Left lung (tissue), 10 donors: ENCODE data around the gene GARRE1. TPM values are rescaled to one million over a fixed set of nuclear protein-coding genes. Genes with fewer than 3 reads are reported as not detected.
"Not testable (repeated sequence)": the region's sequence is repeated elsewhere in the genome, so short reads cannot be mapped to it uniquely, and the experiment has no call there.

ENCODE experiments used
- ATAC-seq: fragments of 200-7000 bp; cut with Tn5 transposase; one replicate; pipeline ENCODE4 v1.9.1; 2020; ENCODE audit warnings: moderate library complexity
- DNase-seq, 4 donors: peaks; one replicate each; pipeline ENCODE4 v3.0.0-alpha.2; 2013 to 2020
- H3K27ac ChIP-seq, 2 donors: fragments of 200-600 bp; sonication (generic) in 1 of 2; one replicate each; pipeline versions ENCODE4 v1.5.0 to v1.8.0; 2020 to 2021
- H3K27me3 ChIP-seq, 2 donors: fragments of 200-600 bp; sonication (generic) in 1 of 2; one replicate each; pipeline versions ENCODE4 v1.5.0 to v1.8.0; 2020 to 2021
- H3K36me3 ChIP-seq, 2 donors: fragments of 200-600 bp; sonication (generic) in 1 of 2; one replicate each; pipeline versions ENCODE4 v1.5.0 to v1.8.0; 2020 to 2021
- H3K4me1 ChIP-seq, 2 donors: fragments of 200-600 bp; one replicate each; pipeline ENCODE4 v1.8.0; 2021
- H3K4me3 ChIP-seq, 2 donors: fragments of 200-600 bp; sonication (generic) in 1 of 2; one replicate each; pipeline versions ENCODE4 v1.5.0 to v1.8.0; 2020 to 2021; ENCODE audit warnings: mild to moderate bottlenecking in 1 of 2
- H3K9me3 ChIP-seq, 2 donors: fragments of 200-600 bp; sonication (generic) in 1 of 2; one replicate each; pipeline versions ENCODE4 v1.5.0 to v1.8.0; 2020 to 2021
- intact Hi-C, 2 donors: fragments of 100-400 bp; cut with DNase I; formaldehyde crosslinking; loops; one replicate each; pipeline versions ENCODE4 v1.11.2 to v1.14.2; 2022
- polyA plus RNA-seq, 6 donors: library from polyadenylated mRNA; unstranded; fragments of 120-200 nt; gene quantifications; one replicate each; pipeline ENCODE4 v1.2.1, GENCODE V29; 2013; ENCODE audit not compliant: insufficient read length in 6 of 6
- total RNA-seq, 2 donors: library from RNA; stranded (reverse); fragmentation: NEBNext Ultra II Directional; extraction: Animal tissue kit (Norgen Biotek cat#: 25700); gene quantifications; one replicate each; pipeline ENCODE4 v1.2.1, GENCODE V29; 2021
- TF ChIP-seq, protein P1 (sequence below), 2 donors: fragments of 200-600 bp; sonication (generic) in 1 of 2; IDR thresholded peaks; one replicate each; pipeline versions ENCODE4 v1.5.0 to v1.8.0; 2021; ENCODE audit warnings: antibody characterized with exemption in 2 of 2
- donor health status: DM: no; HTN: yes; CAD: no.
- donor health status: DM: no; HTN: no; CAD: no.

The GARRE1 gene
- total and polyA plus RNA-seq, 8 donors = 26.2 to 45.2 (median 36.4) TPM

GRCh38 chr19:34244611-34245299, 9.6 kb upstream of the GARRE1 start:
- Histone ChIP-seq H3K27ac (no peak overlapping the region), H3K9me3 (no peaks in the 10 kb centered on the region), H3K36me3 (no peaks in the 10 kb centered on the region), H3K4me3 (no peak overlapping the region), H3K27me3 (no peaks in the 10 kb centered on the region), H3K4me1 (no peaks in the 10 kb centered on the region)
- intact Hi-C loops = no loop called here
- DNase-seq (no peak), ATAC-seq (no peak)
- TF ChIP-seq, protein P1, sequence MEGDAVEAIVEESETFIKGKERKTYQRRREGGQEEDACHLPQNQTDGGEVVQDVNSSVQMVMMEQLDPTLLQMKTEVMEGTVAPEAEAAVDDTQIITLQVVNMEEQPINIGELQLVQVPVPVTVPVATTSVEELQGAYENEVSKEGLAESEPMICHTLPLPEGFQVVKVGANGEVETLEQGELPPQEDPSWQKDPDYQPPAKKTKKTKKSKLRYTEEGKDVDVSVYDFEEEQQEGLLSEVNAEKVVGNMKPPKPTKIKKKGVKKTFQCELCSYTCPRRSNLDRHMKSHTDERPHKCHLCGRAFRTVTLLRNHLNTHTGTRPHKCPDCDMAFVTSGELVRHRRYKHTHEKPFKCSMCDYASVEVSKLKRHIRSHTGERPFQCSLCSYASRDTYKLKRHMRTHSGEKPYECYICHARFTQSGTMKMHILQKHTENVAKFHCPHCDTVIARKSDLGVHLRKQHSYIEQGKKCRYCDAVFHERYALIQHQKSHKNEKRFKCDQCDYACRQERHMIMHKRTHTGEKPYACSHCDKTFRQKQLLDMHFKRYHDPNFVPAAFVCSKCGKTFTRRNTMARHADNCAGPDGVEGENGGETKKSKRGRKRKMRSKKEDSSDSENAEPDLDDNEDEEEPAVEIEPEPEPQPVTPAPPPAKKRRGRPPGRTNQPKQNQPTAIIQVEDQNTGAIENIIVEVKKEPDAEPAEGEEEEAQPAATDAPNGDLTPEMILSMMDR (IDR thresholded peaks at IDR 0.05) = no peak

- no peaks in the 10 kb centered on the region for H3K27me3 ChIP-seq
- intact Hi-C loops = no loop called here
Measured at GRCh38 chr19:34246340-34246739, 8.0 kb upstream of the GARRE1 start.

DNA sequence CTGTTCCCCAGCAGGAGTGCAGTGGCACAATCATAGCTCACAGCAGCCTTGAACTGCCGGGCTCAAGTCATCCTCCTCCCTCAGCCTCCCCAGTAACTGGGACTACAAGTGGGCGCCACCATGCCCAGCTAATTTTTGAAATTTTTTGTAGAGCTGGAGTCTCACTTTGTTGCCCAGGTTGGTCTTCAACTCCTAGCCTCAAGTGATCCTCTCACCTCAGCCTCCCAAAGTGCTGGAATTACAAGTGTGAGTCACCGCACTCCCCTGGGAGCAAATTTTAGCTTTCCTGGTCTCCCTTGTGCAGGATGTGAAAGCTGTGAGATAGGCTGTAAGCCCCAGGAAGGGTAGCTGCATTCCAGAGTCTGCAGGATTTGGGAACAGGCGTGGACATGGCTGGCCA, 5.4 kb upstream of the GARRE1 start:
- intact Hi-C loops = no loop called here
- Histone ChIP-seq H3K27ac (no peak overlapping the region), H3K36me3 (no peaks in the 10 kb centered on the region), H3K9me3 (no peaks in the 10 kb centered on the region), H3K4me1 (peaks cover 0 to 6% of the 10 kb centered on the region in 2 donors), H3K4me3 (no peak overlapping the region), H3K27me3 (peaks cover 0 to 5% of the 10 kb centered on the region in 2 donors)
- DNase-seq = no peak
- TF ChIP-seq, protein P1 (IDR thresholded peaks at IDR 0.05) = no peak
- no peak for ATAC-seq

More at GRCh38 chr19:34246340-34246739, 8.0 kb upstream of the GARRE1 start:
- Histone ChIP-seq H3K27ac (no peak overlapping the region), H3K9me3 (no peaks in the 10 kb centered on the region), H3K4me1 (no peaks in the 10 kb centered on the region), H3K4me3 (no peak overlapping the region), H3K36me3 (no peaks in the 10 kb centered on the region)
- TF ChIP-seq, protein P1 (IDR thresholded peaks at IDR 0.05) = no peak
- ATAC-seq = no peak
- no peak for DNase-seq

GRCh38 chr19:34253167-34253566, 1.2 kb upstream of the GARRE1 start:
- Histone ChIP-seq H3K4me1 (peaks cover 6 to 16% of the 10 kb centered on the region in 2 donors), H3K27me3 (peaks cover 0 to 37% of the 10 kb centered on the region in 2 donors)
- H3K4me3 ChIP-seq, DNase-seq, H3K9me3 ChIP-seq, ATAC-seq, intact Hi-C loops, H3K36me3 ChIP-seq, H3K27ac ChIP-seq: not testable (repeated sequence)

- ATAC-seq, H3K9me3 ChIP-seq, intact Hi-C loops, H3K36me3 ChIP-seq, DNase-seq: not testable (repeated sequence)
- peak overlapping the region; percentile 65 to 76 for H3K4me3 ChIP-seq
- H3K27me3 ChIP-seq = peaks cover 0 to 37% of the 10 kb centered on the region in 2 donors
- peak overlapping the region; percentile 84 to 91 for H3K27ac ChIP-seq
- peaks cover 6 to 16% of the 10 kb centered on the region in 2 donors for H3K4me1 ChIP-seq
Measured at GRCh38 chr19:34253681-34254045, 691 bp upstream of the GARRE1 start.

GRCh38 chr19:34254698-34255432, 511 bp downstream of the GARRE1 start:
- ATAC-seq (peak; percentile 56), DNase-seq (peak in 3 of 4 donors; percentile 51 to 84 (median 54))
- intact Hi-C loops = no loop called here
- H3K27ac ChIP-seq = peak overlapping the region; percentile 76 to 78
- H3K36me3 ChIP-seq = no peaks in the 10 kb centered on the region
- H3K4me3 ChIP-seq = peak overlapping the region; percentile 63 to 76
- TF ChIP-seq, protein P1 (IDR thresholded peaks at IDR 0.05) = no peak
- no peaks in the 10 kb centered on the region for H3K9me3 ChIP-seq
- H3K4me1 ChIP-seq = peaks cover 6 to 25% of the 10 kb centered on the region in 2 donors
- H3K27me3 ChIP-seq = peaks cover 0 to 37% of the 10 kb centered on the region in 2 donors
